ENCODE data around the gene FAM72A. TPM values are rescaled to one million over a fixed set of nuclear protein-coding genes. Genes with fewer than 3 reads are reported as not detected.
"Not testable (repeated sequence)": the region's sequence is repeated elsewhere in the genome, so short reads cannot be mapped to it uniquely, and the experiment has no call there.

FAM72A gene
- total and polyA plus RNA-seq, 12 donors: 0.52 to 8.9 (median 3.4) TPM

GRCh38 chr1:206215600-206216392 lies 13.2 kb upstream of the FAM72A start:
- H3K36me3 ChIP-seq (replicated peaks in 1 of 2); H3K27ac ChIP-seq; intact Hi-C loops (cut with DNase I); H3K4me1 ChIP-seq (replicated peaks in 1 of 2); H3K9me3 ChIP-seq (replicated peaks in 1 of 3); H3K4me3 ChIP-seq; H3K27me3 ChIP-seq; DNase-seq: not testable (repeated sequence)
- WGBS, 4 donors: 82 to 90% (median 87%) methylated on average over 3 to 5 of the region's 7 CpGs

- H3K27ac ChIP-seq; H3K4me1 ChIP-seq (replicated peaks in 1 of 2); H3K9me3 ChIP-seq (replicated peaks in 1 of 3); H3K36me3 ChIP-seq (replicated peaks in 1 of 2); H3K27me3 ChIP-seq; H3K4me3 ChIP-seq; intact Hi-C loops (cut with DNase I): not testable (repeated sequence)
- peak in 3 of 7 donors; percentile 3 to 53 (median 22) for DNase-seq
- WGBS, 4 donors: no CpG with 5 or more reads among the region's 1 CpG
Observed at GRCh38 chr1:206210802-206211201, 8.2 kb upstream of the FAM72A start.

GRCh38 chr1:206205569-206205968 lies 2.9 kb upstream of the FAM72A start:
- WGBS, 4 donors: 0% methylated on average over 13 to 18 of the region's 31 CpGs; no CpG with 5 or more reads in 2 of the 4 donors
- DNase-seq: peak in 5 of 7 donors; percentile 4 to 29 (median 18)
- H3K9me3 ChIP-seq (replicated peaks in 1 of 3); H3K4me1 ChIP-seq (replicated peaks in 1 of 2); intact Hi-C loops (cut with DNase I); H3K27ac ChIP-seq; H3K27me3 ChIP-seq; H3K36me3 ChIP-seq (replicated peaks in 1 of 2): not testable (repeated sequence)
- peak overlapping the region in 1 of 4 donors; percentile 39 for H3K4me3 ChIP-seq

GRCh38 chr1:206204871-206205270 lies 2.2 kb upstream of the FAM72A start:
- TF ChIP-seq POLR2A (IDR thresholded peaks at IDR 0.05): peak in 1 of 2 donors; percentile 26
- H3K9me3 ChIP-seq (replicated peaks in 1 of 3); H3K36me3 ChIP-seq (replicated peaks in 1 of 2); intact Hi-C loops (cut with DNase I); H3K27me3 ChIP-seq; H3K4me1 ChIP-seq (replicated peaks in 1 of 2): not testable (repeated sequence)
- peak overlapping the region in 1 of 4 donors; percentile 55 for H3K4me3 ChIP-seq
- WGBS, 4 donors: 1% methylated on average over 19 to 24 of the region's 25 CpGs; no CpG with 5 or more reads in 2 of the 4 donors
- DNase-seq: peak; percentile 7 to 58 (median 25)
- peak overlapping the region in 3 of 5 donors; percentile 73 to 83 (median 73) for H3K27ac ChIP-seq

GRCh38 chr1:206204159-206204511 lies 1.5 kb upstream of the FAM72A start:
- H3K4me3 ChIP-seq; intact Hi-C loops (cut with DNase I): not testable (repeated sequence)
- peak in 2 of 7 donors; percentile 9 to 22 for DNase-seq

GRCh38 chr1:206203364-206204158 lies 922 bp upstream of the FAM72A start, which contains the start of gene SRGAP2:
Gene SRGAP2 (plus strand): TSS chr1:206203541. CDS start chr1:206205971, 2,430 bp downstream.
- H3K36me3 ChIP-seq (replicated peaks in 1 of 2); H3K9me3 ChIP-seq (replicated peaks in 1 of 3); intact Hi-C loops (cut with DNase I); H3K4me1 ChIP-seq (replicated peaks in 1 of 2); H3K27me3 ChIP-seq: not testable (repeated sequence)
- peak; percentile 53 to 76 (median 64) for DNase-seq
- 0 to 2% (median 0%) methylated on average over 10 to 23 of the region's 63 CpGs for WGBS, 4 donors
- H3K27ac ChIP-seq: peak within 1 kb of the TSS in 4 of 5 donors; percentile 81 to 94 (median 86)
- peak within 1 kb of the TSS in 3 of 4 donors; percentile 37 to 74 (median 56) for H3K4me3 ChIP-seq

More at GRCh38 chr1:206204159-206204511, 1.5 kb upstream of the FAM72A start:
- H3K27ac ChIP-seq: peak overlapping the region in 2 of 5 donors; percentile 43 to 57
- not testable (repeated sequence) for H3K9me3 ChIP-seq (replicated peaks in 1 of 3); H3K36me3 ChIP-seq (replicated peaks in 1 of 2); H3K27me3 ChIP-seq; H3K4me1 ChIP-seq (replicated peaks in 1 of 2)
- 0% methylated on average over 8 of the region's 25 CpGs; no CpG with 5 or more reads in 3 of the 4 donors for WGBS, 4 donors

- DNase-seq; H3K4me1 ChIP-seq (replicated peaks in 1 of 2); H3K9me3 ChIP-seq (replicated peaks in 1 of 3); H3K4me3 ChIP-seq; H3K36me3 ChIP-seq (replicated peaks in 1 of 2); H3K27me3 ChIP-seq; H3K27ac ChIP-seq; intact Hi-C loops (cut with DNase I): not testable (repeated sequence)
- 90 to 100% (median 96%) methylated on average over 3 of the region's 3 CpGs; no CpG with 5 or more reads in 1 of the 4 donors for WGBS, 4 donors
Observed at GRCh38 chr1:206196748-206197424, 5.8 kb downstream of the FAM72A start.

GRCh38 chr1:206195182-206195581 lies 7.5 kb downstream of the FAM72A start:
- H3K4me1 ChIP-seq (replicated peaks in 1 of 2); H3K4me3 ChIP-seq; H3K36me3 ChIP-seq (replicated peaks in 1 of 2); DNase-seq; H3K9me3 ChIP-seq (replicated peaks in 1 of 3); intact Hi-C loops (cut with DNase I); H3K27me3 ChIP-seq; H3K27ac ChIP-seq: not testable (repeated sequence)
- no CpG with 5 or more reads among the region's 2 CpGs for WGBS, 4 donors

- H3K9me3 ChIP-seq (replicated peaks in 1 of 3); H3K27me3 ChIP-seq; H3K4me3 ChIP-seq; DNase-seq; H3K27ac ChIP-seq; H3K4me1 ChIP-seq (replicated peaks in 1 of 2); intact Hi-C loops (cut with DNase I); H3K36me3 ChIP-seq (replicated peaks in 1 of 2): not testable (repeated sequence)
- 85 to 95% (median 91%) methylated on average over 2 of the region's 4 CpGs for WGBS, 4 donors
Observed at GRCh38 chr1:206186826-206187225, 15.8 kb downstream of the FAM72A start.

GRCh38 chr1:206185778-206186177 lies 16.9 kb downstream of the FAM72A start:
- H3K4me3 ChIP-seq; H3K36me3 ChIP-seq (replicated peaks in 1 of 2); H3K27me3 ChIP-seq; H3K9me3 ChIP-seq (replicated peaks in 1 of 3); H3K4me1 ChIP-seq (replicated peaks in 1 of 2); DNase-seq; intact Hi-C loops (cut with DNase I); H3K27ac ChIP-seq: not testable (repeated sequence)
- WGBS, 4 donors: no CpG with 5 or more reads among the region's 3 CpGs
